CD4-positive, alpha-beta memory T cell (primary cell): ENCODE results near the gene TMPRSS5. TPM values are rescaled to one million over a fixed set of nuclear protein-coding genes. Genes with fewer than 3 reads are reported as not detected.

Experiments used
- CTCF ChIA-PET: fragments of 350-600 bp; sonication (Branson Sonifier 250); formaldehyde crosslinking; loops from one replicate; lab custom pipeline; 2021; ENCODE audit warnings: inconsistent platforms; ENCODE audit not compliant: partially characterized antibody; lab: Charles Lee
- POLR2A ChIA-PET: fragments of 350-600 bp; sonication (Branson Sonifier 250); formaldehyde crosslinking; loops from one replicate; lab custom pipeline; 2021; ENCODE audit not compliant: partially characterized antibody; lab: Charles Lee
- DNase-seq, 5 donors: peaks; one replicate each; pipeline versions ENCODE4 v3.0.0 to v3.0.0-alpha.2; 2020 to 2022; ENCODE audit warnings: mixed read lengths in 1 of 5
- H3K27ac ChIP-seq: one replicate; pipeline ENCODE4 v1.7.0; 2013; ENCODE audit warnings: low read depth, low read length
- H3K27me3 ChIP-seq: 2 replicates; pipeline ENCODE4 v1.7.0; 2013; ENCODE audit warnings: mild to moderate bottlenecking, low read length, moderate library complexity; ENCODE audit not compliant: insufficient read depth
- H3K36me3 ChIP-seq: 2 replicates; pipeline ENCODE4 v1.7.0; 2013; ENCODE audit warnings: mild to moderate bottlenecking, low read length, moderate library complexity; ENCODE audit not compliant: insufficient read depth
- H3K4me1 ChIP-seq: 2 replicates; pipeline ENCODE4 v1.7.0; 2013; ENCODE audit warnings: mild to moderate bottlenecking, low read length, moderate library complexity; ENCODE audit not compliant: insufficient read depth
- H3K4me3 ChIP-seq, 2 donors: one replicate each; pipeline ENCODE4 v1.7.0; 2013; ENCODE audit warnings: low read length in 2 of 2, mild to moderate bottlenecking in 1 of 2
- H3K9me3 ChIP-seq, 2 donors: one replicate each; pipeline ENCODE4 v1.7.0; 2013; ENCODE audit warnings: low read length in 2 of 2, control low read depth in 1 of 2; ENCODE audit not compliant: control insufficient read depth in 1 of 2
- H3K27ac Mint-ChIP-seq, 7 donors: one replicate each; pipeline ENCODE4 v1.8.0; 2020 to 2021; ENCODE audit warnings: mixed read lengths in 7 of 7, mild to moderate bottlenecking in 6 of 7, inconsistent platforms in 3 of 7, moderate library complexity in 3 of 7
- H3K27me3 Mint-ChIP-seq, 2 donors: one replicate each; pipeline ENCODE4 v1.8.0; 2020 to 2021; ENCODE audit warnings: mixed read lengths in 2 of 2
- H3K36me3 Mint-ChIP-seq, 2 donors: one replicate each; pipeline ENCODE4 v1.8.0; 2020 to 2021; ENCODE audit warnings: mixed read lengths in 2 of 2, inconsistent platforms in 1 of 2, mild to moderate bottlenecking in 1 of 2
- H3K4me1 Mint-ChIP-seq, 4 donors: one replicate each; pipeline ENCODE4 v1.8.0; 2020 to 2021; ENCODE audit warnings: mixed read lengths in 4 of 4, mild to moderate bottlenecking in 1 of 4
- H3K4me3 Mint-ChIP-seq, 8 donors: one replicate each; pipeline ENCODE4 v1.8.0; 2020 to 2021; ENCODE audit warnings: mixed read lengths in 8 of 8, mild to moderate bottlenecking in 7 of 8, moderate library complexity in 6 of 8, inconsistent platforms in 3 of 8
- H3K9me3 Mint-ChIP-seq, 8 donors: one replicate each; pipeline ENCODE4 v1.8.0; 2020 to 2021; ENCODE audit warnings: mixed read lengths in 8 of 8, mild to moderate bottlenecking in 5 of 8, inconsistent platforms in 3 of 8, moderate library complexity in 1 of 8
- intact Hi-C: fragments of 100-400 bp; cut with micrococcal nuclease; formaldehyde crosslinking; loops from one replicate; pipeline ENCODE4 v1.15.1; 2023
- polyA plus RNA-seq, 2 donors: library from polyadenylated mRNA; unstranded; fragments of 300-500 nt; fragmentation: Illumina TruSeq; gene quantifications; one replicate each; pipeline ENCODE4 v1.2.3, GENCODE V29; 2021
- total RNA-seq, 2 experiments: library from RNA; stranded (reverse); gene quantifications; one replicate each; pipeline ENCODE4 v1.2.3, GENCODE V29; 2021

Gene TMPRSS5
- total and polyA plus RNA-seq, 4 experiments from 2014 or later = 0.64 to 1.5 TPM; not detected in 2

- ChIA-PET POLR2A (no interaction called here), CTCF (no interaction called here)
- Mint-ChIP-seq H3K27ac (no peak overlapping the region), H3K4me1 (no peaks in the 10 kb centered on the region), H3K27me3 (peaks cover 0 to 3% of the 10 kb centered on the region in 2 donors), H3K36me3 (no peaks in the 10 kb centered on the region), H3K4me3 (no peak overlapping the region), H3K9me3 (no peaks in the 10 kb centered on the region)
- H3K4me1 ChIP-seq = no peaks in the 10 kb centered on the region
- no peak for DNase-seq
- H3K36me3 ChIP-seq = no peaks in the 10 kb centered on the region
- no peak overlapping the region for H3K4me3 ChIP-seq
- H3K27ac ChIP-seq = no peak overlapping the region
- no peaks in the 10 kb centered on the region for H3K27me3 ChIP-seq
- no peaks in the 10 kb centered on the region for H3K9me3 ChIP-seq
- intact Hi-C loops = no loop called here
Measured at GRCh38 chr11:113685654-113686359, 20.3 kb downstream of the TMPRSS5 start.

- Histone ChIP-seq H3K4me1 (no peaks in the 10 kb centered on the region), H3K27ac (no peak overlapping the region), H3K9me3 (no peaks in the 10 kb centered on the region), H3K4me3 (no peak overlapping the region), H3K36me3 (no peaks in the 10 kb centered on the region), H3K27me3 (no peaks in the 10 kb centered on the region)
- no peaks in the 10 kb centered on the region for H3K36me3 Mint-ChIP-seq
- POLR2A ChIA-PET = no interaction called here
- H3K4me1 Mint-ChIP-seq = no peaks in the 10 kb centered on the region
- peaks cover 0 to 3% of the 10 kb centered on the region in 2 donors for H3K27me3 Mint-ChIP-seq
- intact Hi-C loops = no loop called here
- no peak for DNase-seq
- no peak overlapping the region for H3K4me3 Mint-ChIP-seq
- H3K27ac Mint-ChIP-seq = no peak overlapping the region
- H3K9me3 Mint-ChIP-seq = no peaks in the 10 kb centered on the region
- CTCF ChIA-PET = no interaction called here
Measured at GRCh38 chr11:113684496-113684895, 21.6 kb downstream of the TMPRSS5 start.

GRCh38 chr11:113683481-113684046 is 22.5 kb downstream of the TMPRSS5 start:
- no peaks in the 10 kb centered on the region for H3K4me1 Mint-ChIP-seq
- H3K4me1 ChIP-seq = no peaks in the 10 kb centered on the region
- H3K27me3 ChIP-seq = no peaks in the 10 kb centered on the region
- H3K36me3 Mint-ChIP-seq = no peaks in the 10 kb centered on the region
- peaks cover 0 to 3% of the 10 kb centered on the region in 2 donors for H3K27me3 Mint-ChIP-seq
- no peaks in the 10 kb centered on the region for H3K9me3 ChIP-seq
- no peak overlapping the region for H3K27ac Mint-ChIP-seq
- H3K9me3 Mint-ChIP-seq = no peaks in the 10 kb centered on the region
- DNase-seq = no peak
- H3K36me3 ChIP-seq = no peaks in the 10 kb centered on the region
- CTCF ChIA-PET = no interaction called here
- H3K4me3 ChIP-seq = no peak overlapping the region
- POLR2A ChIA-PET = no interaction called here
- intact Hi-C loops = no loop called here
- no peak overlapping the region for H3K27ac ChIP-seq
- no peak overlapping the region for H3K4me3 Mint-ChIP-seq

DNA sequence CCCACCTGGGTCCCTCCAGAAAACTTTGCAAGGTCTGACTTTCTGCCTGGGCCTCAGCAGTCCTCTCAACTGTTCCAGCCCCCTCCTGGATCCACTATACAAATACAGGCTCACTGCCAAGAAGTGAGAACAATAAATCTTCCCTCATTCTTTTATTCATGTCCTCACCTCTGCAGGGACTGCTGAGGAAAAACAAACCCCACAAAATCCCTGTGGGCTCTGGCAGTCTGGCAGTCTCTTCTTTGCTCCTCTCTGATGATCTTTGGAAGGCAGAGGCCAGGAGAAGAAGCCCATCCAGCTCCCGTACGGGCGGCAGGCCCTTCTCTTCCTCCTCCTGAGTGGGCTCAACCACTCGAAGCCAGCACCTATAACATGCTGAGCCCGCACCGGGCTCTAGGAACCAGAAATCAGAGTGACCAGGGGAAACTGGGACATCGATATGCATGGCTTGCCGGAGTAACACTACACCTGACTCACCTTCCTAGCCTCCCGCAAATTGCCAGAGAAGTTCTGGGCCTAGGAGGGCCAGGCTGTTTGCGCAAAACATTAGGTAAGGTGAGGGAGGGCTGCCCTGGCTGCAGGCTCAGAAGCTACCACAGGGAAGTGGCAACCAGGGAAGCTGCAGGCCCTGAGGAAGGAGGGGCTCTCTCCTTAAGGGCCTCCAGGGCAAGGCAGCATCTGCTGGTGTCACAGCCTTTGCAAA is 24.2 kb downstream of the TMPRSS5 start:
- no peaks in the 10 kb centered on the region for H3K9me3 Mint-ChIP-seq

GRCh38 chr11:113681282-113681681 is 24.8 kb downstream of the TMPRSS5 start:
- no peak overlapping the region for H3K27ac ChIP-seq
- Mint-ChIP-seq H3K4me3 (no peak overlapping the region), H3K27me3 (peaks cover 0 to 4% of the 10 kb centered on the region in 2 donors), H3K9me3 (no peaks in the 10 kb centered on the region), H3K4me1 (no peaks in the 10 kb centered on the region), H3K27ac (no peak overlapping the region), H3K36me3 (no peaks in the 10 kb centered on the region)
- H3K4me1 ChIP-seq = no peaks in the 10 kb centered on the region
- no peaks in the 10 kb centered on the region for H3K36me3 ChIP-seq
- H3K9me3 ChIP-seq = no peaks in the 10 kb centered on the region
- H3K4me3 ChIP-seq = no peak overlapping the region
- no peaks in the 10 kb centered on the region for H3K27me3 ChIP-seq
- ChIA-PET CTCF (no interaction called here), POLR2A (no interaction called here)
- DNase-seq = no peak
- intact Hi-C loops = no loop called here

More for the DNA sequence above, 24.2 kb downstream of the TMPRSS5 start:
- intact Hi-C loops = no loop called here
- Histone ChIP-seq H3K27ac (no peak overlapping the region), H3K27me3 (no peaks in the 10 kb centered on the region), H3K4me3 (no peak overlapping the region), H3K9me3 (no peaks in the 10 kb centered on the region), H3K4me1 (no peaks in the 10 kb centered on the region), H3K36me3 (no peaks in the 10 kb centered on the region)
- peaks cover 0 to 3% of the 10 kb centered on the region in 2 donors for H3K27me3 Mint-ChIP-seq
- H3K36me3 Mint-ChIP-seq = no peaks in the 10 kb centered on the region
- H3K4me1 Mint-ChIP-seq = no peaks in the 10 kb centered on the region
- H3K27ac Mint-ChIP-seq = no peak overlapping the region
- no peak overlapping the region for H3K4me3 Mint-ChIP-seq
- no peak for DNase-seq
- POLR2A ChIA-PET = no interaction called here
- CTCF ChIA-PET = no interaction called here

DNA sequence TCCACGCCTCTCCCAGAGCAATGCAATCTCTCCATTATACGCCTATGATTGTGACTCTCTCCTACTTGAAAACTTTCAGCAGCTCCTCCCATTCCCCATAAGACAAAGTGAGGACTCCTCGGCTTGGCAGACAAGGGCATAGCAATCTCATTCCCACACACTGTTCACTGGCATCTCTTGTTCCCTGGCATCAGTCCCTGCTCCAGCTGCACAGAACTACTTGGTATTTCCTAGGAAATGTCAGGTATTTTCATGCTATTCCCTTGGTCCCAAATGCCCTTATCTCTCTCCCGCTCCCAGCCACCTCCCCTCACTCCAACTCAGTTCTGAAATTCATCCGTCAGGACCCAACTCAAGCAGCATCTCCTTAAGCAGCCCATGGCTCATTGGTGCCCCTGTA is 28.4 kb downstream of the TMPRSS5 start:
- DNase-seq = no peak
- Histone ChIP-seq H3K27me3 (no peaks in the 10 kb centered on the region), H3K36me3 (no peaks in the 10 kb centered on the region), H3K4me3 (no peak overlapping the region), H3K27ac (no peak overlapping the region), H3K4me1 (no peaks in the 10 kb centered on the region), H3K9me3 (no peaks in the 10 kb centered on the region)
- H3K4me1 Mint-ChIP-seq = no peaks in the 10 kb centered on the region
- intact Hi-C loops = no loop called here
- no peaks in the 10 kb centered on the region for H3K9me3 Mint-ChIP-seq
- no peaks in the 10 kb centered on the region for H3K36me3 Mint-ChIP-seq
- CTCF ChIA-PET = interaction anchor here (0.6 kb wide), 1 partner anchor 17 kb away, joined by 3 read pairs; no protein-coding TSS in a partner anchor
- H3K4me3 Mint-ChIP-seq = no peak overlapping the region
- H3K27me3 Mint-ChIP-seq = peaks cover 1 to 2% of the 10 kb centered on the region in 2 donors
- POLR2A ChIA-PET = no interaction called here
- peak overlapping the region in 1 of 7 donors; percentile 33 for H3K27ac Mint-ChIP-seq

DNA sequence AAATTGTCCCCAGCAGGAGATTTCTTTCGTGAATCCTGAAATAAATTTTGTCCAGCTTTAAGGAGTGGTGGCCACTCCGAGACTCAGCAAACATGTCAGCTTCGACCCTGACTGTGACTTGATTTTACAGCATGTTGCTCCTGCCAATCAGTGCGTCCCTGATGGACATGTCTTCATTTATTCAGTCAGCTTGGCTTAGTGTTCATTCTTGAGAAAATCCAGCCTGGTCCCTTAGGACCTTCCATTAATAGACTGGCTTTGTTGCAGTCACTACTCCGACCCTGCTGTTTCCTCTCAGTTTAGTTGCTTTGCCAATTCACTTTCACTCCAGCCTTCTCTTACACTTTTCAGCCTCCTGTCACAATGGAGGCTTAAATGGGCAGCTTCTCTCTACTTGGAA is 30.5 kb downstream of the TMPRSS5 start:
- CTCF ChIA-PET = no interaction called here
- intact Hi-C loops = no loop called here
- no peak for DNase-seq

More for the DNA sequence above, 30.5 kb downstream of the TMPRSS5 start:
- no peaks in the 10 kb centered on the region for H3K36me3 Mint-ChIP-seq
- peaks cover 1 to 2% of the 10 kb centered on the region in 2 donors for H3K27me3 Mint-ChIP-seq
- H3K4me3 Mint-ChIP-seq = no peak overlapping the region
- Histone ChIP-seq H3K27ac (no peak overlapping the region), H3K27me3 (no peaks in the 10 kb centered on the region), H3K4me3 (no peak overlapping the region), H3K9me3 (no peaks in the 10 kb centered on the region), H3K4me1 (no peaks in the 10 kb centered on the region), H3K36me3 (no peaks in the 10 kb centered on the region)
- H3K9me3 Mint-ChIP-seq = no peaks in the 10 kb centered on the region
- H3K27ac Mint-ChIP-seq = no peak overlapping the region
- POLR2A ChIA-PET = no interaction called here
- no peaks in the 10 kb centered on the region for H3K4me1 Mint-ChIP-seq
